ENCODE measurements around the gene GRB10. TPM values are rescaled to one million over a fixed set of nuclear protein-coding genes. Genes with fewer than 3 reads are reported as not detected.

The GRB10 gene
- total and polyA plus RNA-seq, 9 donors = 10.0 to 93.3 (median 27.8) TPM

- H3K36me3 ChIP-seq = no peaks in the 10 kb centered on the region
- no peak overlapping the region for H3K27ac ChIP-seq
- H3K4me1 ChIP-seq (ENCODE audit: insufficient read depth) = peaks cover 3% of the 10 kb centered on the region
- WGBS, 3 donors = 82 to 83% (median 83%) methylated on average over 2 of the region's 2 CpGs
- TF ChIP-seq CTCF (IDR thresholded peaks at IDR 0.05) (no peak), POLR2A (IDR thresholded peaks at IDR 0.05) (no peak), EP300 (IDR thresholded peaks at IDR 0.05) (no peak)
- no peak for DNase-seq
- H3K9me3 ChIP-seq = no peaks in the 10 kb centered on the region
- no peaks in the 10 kb centered on the region for H3K27me3 ChIP-seq
- intact Hi-C loops (cut with DNase I) = no loop called here
- no peak overlapping the region for H3K4me3 ChIP-seq
Measured at GRCh38 chr7:50640256-50640655, 142.4 kb downstream of the GRB10 start.

GRCh38 chr7:50637725-50638643, 144.7 kb downstream of the GRB10 start:
- Histone ChIP-seq H3K9me3 (no peaks in the 10 kb centered on the region), H3K27ac (no peak overlapping the region), H3K4me1 (ENCODE audit: insufficient read depth) (peaks cover 2% of the 10 kb centered on the region), H3K4me3 (no peak overlapping the region), H3K27me3 (no peaks in the 10 kb centered on the region), H3K36me3 (no peaks in the 10 kb centered on the region)
- TF ChIP-seq CTCF (IDR thresholded peaks at IDR 0.05) = no peak
- no peak for TF ChIP-seq POLR2A (IDR thresholded peaks at IDR 0.05)
- TF ChIP-seq EP300 (IDR thresholded peaks at IDR 0.05) = no peak
- 65 to 69% (median 67%) methylated on average over 3 of the region's 3 CpGs for WGBS, 3 donors
- no peak for DNase-seq
- intact Hi-C loops (cut with DNase I) = no loop called here

GRCh38 chr7:50634378-50634777, 148.3 kb downstream of the GRB10 start:
- H3K27me3 ChIP-seq = no peaks in the 10 kb centered on the region
- H3K9me3 ChIP-seq = no peaks in the 10 kb centered on the region
- no peaks in the 10 kb centered on the region for H3K36me3 ChIP-seq
- no peak overlapping the region for H3K4me3 ChIP-seq
- DNase-seq = no peak
- intact Hi-C loops (cut with DNase I) = no loop called here
- WGBS, 3 donors = 91 to 95% (median 95%) methylated on average over 1 of the region's 1 CpG
- TF ChIP-seq POLR2A (IDR thresholded peaks at IDR 0.05) (no peak), CTCF (IDR thresholded peaks at IDR 0.05) (no peak), EP300 (IDR thresholded peaks at IDR 0.05) (no peak)
- H3K4me1 ChIP-seq (ENCODE audit: insufficient read depth) = peaks cover 2% of the 10 kb centered on the region
- H3K27ac ChIP-seq = no peak overlapping the region

- H3K4me1 ChIP-seq (ENCODE audit: insufficient read depth) = peaks cover 2% of the 10 kb centered on the region
- intact Hi-C loops (cut with DNase I) = no loop called here
- no peak for DNase-seq
- H3K9me3 ChIP-seq = no peaks in the 10 kb centered on the region
- H3K36me3 ChIP-seq = no peaks in the 10 kb centered on the region
- 95 to 98% (median 98%) methylated on average over 1 of the region's 1 CpG for WGBS, 3 donors
- no peak overlapping the region for H3K4me3 ChIP-seq
- no peaks in the 10 kb centered on the region for H3K27me3 ChIP-seq
- no peak overlapping the region for H3K27ac ChIP-seq
- no peak for TF ChIP-seq CTCF (IDR thresholded peaks at IDR 0.05)
- TF ChIP-seq EP300 (IDR thresholded peaks at IDR 0.05) = no peak
- no peak for TF ChIP-seq POLR2A (IDR thresholded peaks at IDR 0.05)
Measured at GRCh38 chr7:50633414-50633710, 149.3 kb downstream of the GRB10 start.

Measured in ovary (tissue), 9 donors.